GM19238 (cell line): ENCODE measurements around the gene C4BPA.

Experiments
- DNase-seq: peaks from one replicate; pipeline ENCODE4 v3.0.0; 2011; ENCODE audit warnings: low spot score; ENCODE audit not compliant: insufficient read length

The C4BPA gene

DNA sequence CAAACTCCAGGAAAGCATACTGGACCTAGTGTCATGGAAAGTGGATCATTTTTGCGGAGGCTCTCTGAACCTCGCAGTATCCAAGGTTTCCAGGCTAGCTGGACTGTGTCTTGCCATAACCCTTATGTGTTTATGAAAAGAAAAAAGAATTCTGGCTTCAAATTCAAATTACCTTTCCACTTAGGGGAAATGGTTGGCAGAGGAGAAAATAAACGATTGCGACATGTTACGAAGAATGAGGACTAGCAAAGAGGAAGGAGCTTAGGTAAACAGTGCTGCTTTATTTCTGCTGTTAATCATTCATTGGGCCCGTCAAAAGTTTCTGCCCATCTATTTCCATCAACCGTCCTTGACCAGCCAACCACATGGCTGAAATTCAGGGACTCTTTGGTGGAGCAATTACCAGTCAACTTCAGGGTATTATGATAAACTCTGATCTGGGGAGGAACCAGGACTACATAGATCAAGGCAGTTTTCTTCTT is at the start of gene C4BPA:
Gene C4BPA (plus strand): TSS at position 342 of the 482 bp plus-strand sequence. CDS start 8,793 bp downstream, outside the sequence.
- no peak for DNase-seq

DNA sequence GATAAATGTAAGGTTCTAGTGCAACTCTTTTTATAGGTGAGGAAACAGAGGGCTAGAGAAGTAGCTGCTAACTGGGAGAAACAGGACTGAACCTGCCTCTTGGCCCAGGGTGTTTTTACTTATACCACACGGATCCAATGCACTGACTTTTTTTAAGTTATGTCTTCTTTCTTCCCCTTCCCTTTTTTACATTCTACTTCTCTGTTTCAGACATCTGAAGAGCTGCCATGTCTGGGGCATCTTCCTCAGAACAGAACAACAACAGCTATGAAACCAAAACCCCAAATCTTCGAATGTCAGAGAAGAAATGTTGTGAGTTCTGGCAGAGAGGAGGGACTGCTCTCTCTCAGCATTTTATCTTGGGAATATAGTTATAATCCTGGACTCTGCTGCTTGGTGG is 49.5 kb upstream of the C4BPA start:
- no peak for DNase-seq

DNA sequence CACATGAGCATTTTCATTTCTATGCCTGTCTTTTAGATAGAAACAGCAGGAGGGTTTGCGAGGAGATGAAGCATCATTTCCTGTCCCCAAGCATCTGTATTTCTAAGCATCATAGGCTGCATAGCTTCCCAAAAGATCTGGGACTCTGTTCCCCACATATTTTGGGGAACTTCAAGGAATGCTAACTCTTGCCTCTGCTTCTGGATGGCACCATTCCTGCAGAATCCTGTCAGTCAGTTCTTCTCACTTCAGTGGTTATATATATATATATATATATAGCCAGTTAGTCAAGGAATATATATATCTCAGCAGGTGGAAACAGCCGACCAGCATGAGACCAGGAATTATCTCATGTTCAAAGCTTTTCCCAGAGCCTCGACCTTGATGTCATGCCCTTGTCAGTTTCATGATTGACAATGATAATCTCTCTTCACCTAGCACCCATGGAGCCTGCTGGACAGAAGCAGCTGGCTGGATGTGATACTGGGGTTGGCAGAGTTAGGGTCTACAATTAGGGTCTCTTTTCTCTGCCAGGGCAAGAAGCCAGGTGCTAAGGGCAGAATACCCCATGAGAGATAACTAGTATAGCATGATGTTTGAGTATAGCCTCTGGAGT is 48.5 kb upstream of the C4BPA start:
- no peak for DNase-seq

DNA sequence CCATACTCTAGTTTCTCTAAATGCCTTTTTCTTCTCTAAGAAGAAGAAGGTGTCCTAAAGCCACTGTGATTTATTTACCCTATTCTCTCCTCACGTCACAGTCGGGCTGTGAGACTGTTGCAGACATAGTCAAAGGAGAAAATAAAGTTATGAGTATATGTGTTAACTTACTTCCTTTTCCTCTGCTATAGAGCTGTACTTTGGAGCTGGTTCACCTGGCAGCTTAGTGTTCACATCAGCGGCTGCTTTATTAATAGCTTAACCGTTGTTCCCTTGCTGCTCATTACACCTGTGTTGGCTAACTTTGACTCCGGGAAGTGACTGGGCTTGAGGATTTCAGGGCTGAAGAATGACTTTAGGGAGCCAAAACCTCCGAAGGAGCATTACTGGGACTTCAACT is 47.4 kb upstream of the C4BPA start:
- DNase-seq = no peak

DNA sequence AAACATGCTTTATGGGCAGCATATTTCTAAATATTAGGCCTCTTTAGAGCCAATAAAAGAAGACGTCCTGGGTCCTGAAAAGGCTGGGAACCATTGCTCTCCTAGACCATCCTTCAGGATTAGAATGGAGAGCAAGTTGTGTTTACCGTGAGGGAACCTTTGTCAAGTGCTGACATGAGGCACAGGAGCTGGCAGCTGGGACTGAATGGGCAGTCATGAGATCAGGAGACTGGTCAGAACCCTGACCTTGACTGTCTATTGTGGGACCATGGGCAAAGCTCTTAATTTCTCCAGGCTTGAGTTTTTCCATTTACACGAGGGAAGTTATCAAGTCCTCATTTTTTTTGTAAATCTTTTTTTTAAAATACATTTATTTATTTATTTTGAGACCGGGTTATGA is 45.8 kb upstream of the C4BPA start:
- DNase-seq = no peak

DNA sequence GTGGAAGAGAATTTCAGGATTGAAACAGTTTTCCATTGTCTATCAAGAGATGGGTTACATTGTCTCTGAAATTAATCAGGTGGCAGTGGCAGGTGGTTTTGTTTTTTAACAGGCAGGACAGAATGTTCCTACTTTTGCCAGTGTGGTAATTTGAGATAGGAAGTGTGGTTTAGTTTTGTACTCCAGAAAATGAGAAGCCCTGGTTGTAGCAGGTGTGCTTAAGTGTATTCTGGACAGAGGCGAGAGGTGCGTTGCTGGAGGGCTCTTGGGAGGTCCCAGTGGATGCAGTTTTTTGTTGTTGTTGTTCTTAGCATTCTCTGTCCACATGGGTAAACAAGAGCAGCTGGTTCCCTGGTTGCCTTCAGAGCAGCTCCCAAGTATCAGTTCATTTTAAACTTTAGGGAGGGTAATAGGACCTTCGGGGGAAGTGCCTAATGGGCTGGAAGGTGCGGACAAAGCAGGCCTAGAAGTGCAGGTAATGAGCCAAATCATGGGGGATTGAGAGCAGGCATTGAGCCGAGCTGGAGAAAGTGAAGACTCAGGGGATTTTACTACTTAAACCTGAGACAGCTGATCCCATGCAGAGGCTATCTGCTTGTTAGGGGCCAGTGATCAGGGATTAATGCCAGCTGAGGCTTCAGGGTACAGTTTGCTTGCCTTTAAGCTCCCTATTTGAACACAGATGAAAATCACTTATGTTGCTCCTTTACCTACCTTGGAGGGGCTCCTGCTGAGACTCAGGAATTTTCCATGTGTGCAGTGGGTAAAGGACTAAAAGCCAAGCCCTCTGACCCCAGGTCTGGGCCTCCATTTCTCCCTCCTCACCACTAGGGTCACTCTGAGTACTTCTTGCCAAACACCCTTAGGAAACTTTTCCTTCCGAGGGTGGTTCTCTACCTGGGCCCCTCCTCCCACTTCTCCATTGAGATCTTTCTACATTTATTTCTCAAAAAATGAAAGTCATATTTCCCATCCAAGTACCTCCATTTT is 44.9 kb upstream of the C4BPA start:
- DNase-seq = no peak

GRCh38 chr1:207059881-207060280 is 44.2 kb upstream of the C4BPA start:
- no peak for DNase-seq

GRCh38 chr1:207060596-207060995 is 43.4 kb upstream of the C4BPA start:
- DNase-seq = no peak

GRCh38 chr1:207062058-207062457 is 42.0 kb upstream of the C4BPA start:
- DNase-seq = no peak

DNA sequence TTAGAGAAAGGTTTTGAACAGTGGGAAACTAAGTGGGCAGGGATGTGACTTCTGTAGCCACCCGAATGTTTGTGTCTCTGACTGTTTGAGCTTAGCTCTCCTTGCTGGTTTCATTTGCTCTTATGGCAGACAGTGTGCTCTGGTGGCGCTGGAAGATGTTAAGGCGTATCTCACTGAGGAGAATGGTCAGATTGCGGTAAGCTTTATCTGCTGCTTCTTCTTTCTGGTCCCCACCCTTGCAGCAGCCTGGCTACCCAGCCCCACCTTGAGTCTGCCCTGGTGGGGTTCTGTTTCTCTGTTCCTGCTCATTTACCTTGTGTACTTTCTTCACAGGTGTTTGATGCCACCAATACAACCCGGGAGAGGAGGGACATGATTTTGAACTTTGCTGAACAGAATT is 41.0 kb upstream of the C4BPA start:
- no peak for DNase-seq

DNA sequence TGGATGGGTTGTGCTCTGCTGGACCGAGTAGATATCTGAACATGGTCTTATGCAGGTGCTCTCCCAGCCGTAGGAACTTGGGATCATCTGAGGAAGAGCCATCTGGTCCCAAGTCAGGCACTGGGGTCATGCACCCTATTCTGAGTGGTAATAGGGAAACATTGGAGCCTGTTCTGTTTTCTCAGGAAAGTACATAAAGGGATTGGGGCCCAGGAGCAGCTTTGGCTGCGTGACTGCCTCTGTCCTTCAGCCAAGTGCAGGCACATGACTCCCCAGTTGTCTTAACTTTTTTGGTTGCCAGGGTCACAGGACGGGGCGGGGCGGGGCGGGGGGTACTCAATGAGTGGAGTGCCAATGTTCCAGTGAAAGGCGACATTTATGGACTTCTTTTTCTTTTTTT is 39.5 kb upstream of the C4BPA start:
- no peak for DNase-seq

- DNase-seq = no peak
These were observed 36.8 kb upstream of the C4BPA start for GRCh38 chr1:207067185-207067584.

DNA sequence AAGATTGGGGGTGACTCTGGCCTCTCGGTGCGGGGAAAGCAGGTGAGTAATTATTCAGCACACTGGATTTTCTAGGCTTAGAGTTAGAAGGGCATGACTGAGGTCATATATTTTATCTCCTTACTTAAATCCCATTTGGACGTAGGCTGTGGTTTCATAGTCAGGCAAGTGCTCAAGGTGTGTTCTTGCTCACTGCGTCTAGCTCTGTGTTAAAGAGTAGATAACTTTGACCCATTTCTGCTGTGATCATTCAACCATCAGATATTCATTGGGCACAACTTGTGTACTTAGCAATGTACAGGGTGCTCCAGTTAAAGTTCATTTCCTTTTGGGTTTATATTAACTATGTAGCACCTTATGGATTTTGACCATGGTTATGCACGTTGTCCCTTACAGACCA is 36.4 kb upstream of the C4BPA start:
- no peak for DNase-seq

DNA sequence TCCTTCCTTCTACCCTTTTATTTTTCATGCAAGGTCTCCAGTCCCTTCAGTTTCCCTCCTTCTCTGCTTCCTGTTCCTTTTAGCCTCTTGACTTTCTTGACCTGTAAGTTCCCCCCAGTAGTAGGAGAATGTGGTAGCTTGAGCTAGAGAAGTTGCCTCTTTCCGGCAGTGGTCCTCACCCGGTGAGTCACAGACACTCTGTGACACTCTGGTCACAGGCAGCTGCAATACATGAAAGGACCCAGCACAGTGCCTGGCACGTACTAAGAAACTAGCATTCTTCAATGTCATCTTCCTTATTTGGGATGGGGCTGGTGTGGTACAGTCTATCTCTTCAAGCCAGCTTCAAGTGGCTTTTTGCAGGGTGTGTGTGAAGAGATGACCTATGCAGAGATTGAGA is 35.0 kb upstream of the C4BPA start:
- no peak for DNase-seq

DNA sequence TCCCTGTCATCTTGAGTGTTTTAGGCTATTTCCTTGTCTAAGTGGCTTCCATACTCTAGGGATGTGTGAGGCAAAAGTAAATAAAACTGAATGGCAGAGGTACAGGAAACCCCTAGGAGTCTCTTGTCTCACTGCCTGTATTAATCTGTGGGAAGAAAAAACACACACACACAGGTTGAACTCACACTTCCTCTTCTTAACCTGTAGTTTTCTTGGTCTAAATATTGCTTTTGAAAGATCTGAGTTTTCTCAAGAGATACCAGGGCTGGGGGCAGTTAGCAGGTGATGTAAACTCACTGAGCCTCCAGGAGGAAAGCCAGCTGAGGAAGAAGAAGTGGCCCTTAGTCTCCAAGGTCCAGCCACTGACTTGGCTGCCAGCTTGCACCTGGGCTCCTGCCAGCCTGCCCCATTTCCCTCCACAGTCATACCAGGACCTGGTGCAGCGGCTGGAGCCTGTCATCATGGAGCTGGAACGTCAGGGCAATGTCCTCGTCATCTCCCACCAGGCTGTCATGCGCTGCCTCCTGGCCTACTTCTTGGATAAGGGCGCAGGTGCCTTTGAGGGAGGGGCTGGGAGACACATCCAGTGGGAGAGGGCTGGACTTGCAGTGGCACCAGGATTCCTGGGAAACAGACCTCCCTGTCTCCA is 34.1 kb upstream of the C4BPA start:
- no peak for DNase-seq

GRCh38 chr1:207070811-207071210 is 33.2 kb upstream of the C4BPA start:
- no peak for DNase-seq

DNA sequence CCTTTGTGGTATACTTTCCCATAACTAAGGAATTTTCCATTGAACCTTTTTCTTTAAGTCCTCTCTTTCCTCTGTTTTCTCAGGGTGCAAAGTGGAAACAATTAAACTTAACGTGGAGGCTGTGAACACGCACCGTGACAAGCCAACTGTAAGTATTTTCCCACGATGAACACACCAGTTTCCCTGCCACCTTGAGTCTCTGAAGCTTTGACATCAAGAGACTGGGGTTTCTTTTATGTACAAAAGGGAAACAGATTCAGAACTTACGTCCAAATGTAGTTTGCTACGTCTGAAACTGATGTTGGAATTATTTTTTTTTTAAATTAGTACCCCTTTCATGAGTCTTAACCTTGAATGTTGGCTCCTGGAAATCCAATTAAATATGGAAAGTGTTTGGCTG is 32.6 kb upstream of the C4BPA start:
- DNase-seq = no peak

DNA sequence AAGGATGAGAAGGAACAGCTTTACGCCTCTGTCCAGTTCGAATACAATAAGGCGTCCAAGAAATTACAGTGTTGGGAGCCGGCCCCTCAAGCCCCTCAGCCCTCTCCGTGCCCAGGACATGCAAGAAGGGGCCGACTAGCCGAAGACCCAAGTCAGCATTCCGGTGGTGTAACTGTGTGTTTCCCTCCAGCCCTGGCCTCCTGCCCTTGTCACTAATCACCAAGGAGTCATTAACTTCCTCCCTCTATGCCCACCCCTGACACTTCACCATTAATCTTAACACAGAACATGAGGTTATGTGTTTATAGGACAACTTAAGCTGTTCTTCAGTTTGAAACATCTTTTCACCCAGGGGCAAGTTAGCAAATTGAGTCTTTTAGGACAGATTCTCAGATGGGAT is 31.8 kb upstream of the C4BPA start:
- no peak for DNase-seq

GRCh38 chr1:207073906-207074820 is 29.9 kb upstream of the C4BPA start:
- DNase-seq = no peak

DNA sequence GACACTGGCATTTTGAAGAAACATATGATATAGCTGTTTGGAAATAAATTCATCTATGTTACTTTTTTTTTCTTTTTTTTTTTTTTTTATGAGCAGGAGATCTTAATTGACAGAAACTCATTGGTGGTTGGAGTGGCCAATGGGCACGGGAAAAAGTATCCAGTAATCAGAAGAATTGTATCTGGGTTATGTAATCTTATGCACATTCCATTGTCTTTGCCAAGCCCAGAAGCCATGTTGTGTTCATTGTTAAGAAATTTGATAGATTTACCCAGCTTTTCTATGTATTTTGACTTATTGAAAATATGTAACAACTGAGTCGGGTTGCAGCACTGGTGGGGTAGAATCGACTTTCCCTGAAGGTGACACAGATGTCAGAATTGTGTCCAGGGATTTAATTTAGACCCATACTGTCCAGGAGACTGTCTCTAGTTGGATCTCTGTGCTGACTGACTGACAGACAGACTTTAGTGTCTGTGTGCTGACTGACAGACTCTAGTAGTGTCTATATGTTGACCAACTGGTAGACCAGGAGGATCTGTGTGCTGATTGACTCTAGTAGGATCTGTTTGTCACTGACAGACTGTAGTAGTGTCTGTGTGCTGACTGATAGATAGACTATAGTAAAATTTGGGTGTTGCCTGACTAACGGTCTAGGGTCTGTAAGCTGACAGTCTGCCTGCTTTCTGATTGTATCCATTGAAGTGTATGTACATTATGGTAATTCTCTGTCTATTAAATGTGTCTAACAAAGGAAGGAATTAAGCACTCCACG is 27.7 kb upstream of the C4BPA start:
- DNase-seq = no peak
